GM12892 (cell line): Measurements from ENCODE around the gene CCDC57.

ENCODE experiments used
- POLR2A ChIP-seq: IDR thresholded peaks from 2 replicates; pipeline ENCODE4 v1.6.1; 2011; ENCODE audit warnings: low read depth, low read length, control low read depth
- POLR2AphosphoS5 ChIP-seq: IDR thresholded peaks from 2 replicates; pipeline ENCODE4 v1.6.1; 2011; ENCODE audit warnings: low read depth, low read length, control low read depth
- TAF1 ChIP-seq: IDR thresholded peaks from 2 replicates; pipeline ENCODE4 v1.6.1; 2011; ENCODE audit warnings: low read depth, mild to moderate bottlenecking, control low read depth, low read length, borderline replicate concordance

DNA sequence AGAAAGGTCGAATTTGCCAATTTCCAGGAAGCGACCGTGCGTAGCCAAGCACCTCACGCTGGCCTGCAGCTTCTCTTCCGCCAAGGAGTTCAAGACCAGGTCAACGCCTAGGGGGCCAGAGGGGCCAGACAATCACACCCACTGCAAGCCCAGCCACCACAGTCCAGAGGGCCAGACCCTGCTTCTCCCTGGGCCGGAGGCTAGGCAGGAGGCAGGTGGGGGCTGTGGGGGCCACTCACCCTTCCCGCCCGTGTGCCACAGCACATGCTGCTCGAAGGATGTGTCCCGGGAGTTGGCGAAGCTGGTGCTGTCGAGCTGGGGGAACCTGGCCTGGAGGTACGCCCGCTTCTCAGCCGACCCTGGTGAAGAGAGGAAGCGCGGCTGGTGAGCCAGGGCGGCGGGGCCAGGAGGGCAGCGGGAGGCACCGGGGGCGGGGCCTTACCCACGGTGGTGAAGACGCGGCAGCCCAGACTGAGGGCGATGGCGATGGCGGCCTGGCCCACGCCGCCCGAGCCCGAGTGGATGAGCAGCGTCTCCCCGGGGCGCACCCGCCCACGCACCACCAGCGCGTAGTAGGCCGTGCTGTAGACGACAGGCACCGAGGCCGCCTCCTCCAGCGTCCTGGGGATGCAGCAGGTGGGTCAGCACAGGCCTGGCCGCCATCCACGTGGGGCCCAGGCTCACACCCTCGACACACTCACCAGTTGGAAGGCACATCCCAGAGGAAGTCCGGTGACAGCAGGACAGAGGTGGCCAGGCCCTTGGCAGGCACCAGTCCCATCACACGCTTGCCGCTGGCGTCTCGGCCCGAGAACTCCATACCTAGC lies 128.9 kb downstream of the CCDC57 start:
- TF ChIP-seq POLR2AphosphoS5 (no peak), POLR2A (no peak), TAF1 (no peak)
